HEK293T (cell line): ENCODE results near the gene TTC13.
"Not testable (repeated sequence)": the region's sequence is repeated elsewhere in the genome, so short reads cannot be mapped to it uniquely, and the experiment has no call there.

Experiments used
- CTCF ChIA-PET: fragments of 350-600 bp; formaldehyde crosslinking; extraction: SDS; loops from one replicate; lab custom pipeline; 2021; ENCODE audit warnings: antibody characterized with exemption, inconsistent platforms; lab: Yijun Ruan, JAX
- POLR2A ChIA-PET: fragments of 350-600 bp; formaldehyde crosslinking; extraction: SDS; loops from one replicate; lab custom pipeline; 2020; ENCODE audit warnings: antibody characterized with exemption, inconsistent platforms; lab: Yijun Ruan, JAX
- DNase-seq: peaks from one replicate; pipeline ENCODE4 v3.0.0; 2012; ENCODE audit warnings: mixed read lengths; ENCODE audit errors: extremely low spot score
- ARNT ChIP-seq: fragments of 450-650 bp; IDR thresholded peaks from 2 replicates; pipeline ENCODE4 v1.6.1; 2017; ENCODE audit warnings: mild to moderate bottlenecking
- BHLHE40 ChIP-seq: fragments of 450-650 bp; IDR thresholded peaks from 2 replicates; pipeline ENCODE4 v1.6.1; 2016; ENCODE audit warnings: mild to moderate bottlenecking, moderate library complexity, borderline replicate concordance
- CTBP1 ChIP-seq: fragments of 450-650 bp; IDR thresholded peaks from 2 replicates; pipeline ENCODE4 v1.6.1; 2016; ENCODE audit warnings: borderline replicate concordance
- ELF4 ChIP-seq: fragments of 450-650 bp; IDR thresholded peaks from 2 replicates; pipeline ENCODE4 v1.6.1; 2017; ENCODE audit warnings: antibody characterized with exemption
- FOXA1 ChIP-seq: fragments of 450-650 bp; IDR thresholded peaks from 2 replicates; pipeline ENCODE4 v1.6.1; 2016; ENCODE audit warnings: mild to moderate bottlenecking
- FOXK2 ChIP-seq: fragments of 450-650 bp; IDR thresholded peaks from 2 replicates; pipeline ENCODE4 v1.6.1; 2016; ENCODE audit warnings: mild to moderate bottlenecking
- FOXM1 ChIP-seq: fragments of 450-650 bp; IDR thresholded peaks from 2 replicates; pipeline ENCODE4 v1.6.1; 2017; ENCODE audit warnings: mild to moderate bottlenecking, borderline replicate concordance
- HDGF ChIP-seq: fragments of 450-650 bp; IDR thresholded peaks from 2 replicates; pipeline ENCODE4 v1.6.1; 2017; ENCODE audit warnings: antibody characterized with exemption, borderline replicate concordance
- L3MBTL2 ChIP-seq: fragments of 450-650 bp; conservative IDR thresholded peaks from 2 replicates; pipeline ENCODE4 v1.6.1; 2016; ENCODE audit warnings: mild to moderate bottlenecking
- LEF1 ChIP-seq: fragments of 450-650 bp; IDR thresholded peaks from 2 replicates; pipeline ENCODE4 v1.6.1; 2017; ENCODE audit warnings: mild to moderate bottlenecking, borderline replicate concordance
- NFRKB ChIP-seq: fragments of 450-650 bp; IDR thresholded peaks from 2 replicates; pipeline ENCODE4 v1.6.1; 2016; ENCODE audit warnings: mild to moderate bottlenecking, moderate library complexity
- PKNOX1 ChIP-seq: fragments of 450-650 bp; IDR thresholded peaks from 2 replicates; pipeline ENCODE4 v1.6.1; 2016
- SP1 ChIP-seq: fragments of 450-650 bp; IDR thresholded peaks from 2 replicates; pipeline ENCODE4 v1.6.1; 2017
- SUZ12 ChIP-seq: fragments of 450-650 bp; IDR thresholded peaks from 2 replicates; pipeline ENCODE4 v1.6.1; 2016; ENCODE audit warnings: mild to moderate bottlenecking
- TARDBP ChIP-seq: fragments of 450-650 bp; IDR thresholded peaks from 2 replicates; pipeline ENCODE4 v1.6.1; 2016
- ZNF384 ChIP-seq: fragments of 450-650 bp; IDR thresholded peaks from 2 replicates; pipeline ENCODE4 v1.6.1; 2016

The TTC13 gene

GRCh38 chr1:230994860-230995259 lies 16.2 kb upstream of the TTC13 start:
- CTCF ChIA-PET = interaction anchor here (0.7 kb wide), 1 partner anchor 216 kb away, joined by 3 read pairs; no protein-coding TSS in a partner anchor
- TF ChIP-seq CTBP1 (no peak), LEF1 (no peak), FOXK2 (no peak), TARDBP (no peak), BHLHE40 (no peak), HDGF (no peak), SP1 (no peak), NFRKB (no peak), L3MBTL2 (no peak), FOXM1 (no peak), SUZ12 (no peak), ELF4 (no peak), ZNF384 (no peak), PKNOX1 (no peak), FOXA1 (no peak)
- POLR2A ChIA-PET = interaction anchor here (1.2 kb wide), 1 partner anchor 17 kb away, joined by 4 read pairs; no protein-coding TSS in a partner anchor
- DNase-seq = no peak

GRCh38 chr1:230992100-230992774 lies 13.6 kb upstream of the TTC13 start:
- DNase-seq = no peak
- TF ChIP-seq TARDBP = no peak
- POLR2A ChIA-PET = interaction anchor here (2.0 kb wide), 1 partner anchor 14 kb away, joined by 7 read pairs; the partner anchor contains the start of genes ARV1 and TTC13
- CTCF ChIA-PET = interaction anchor here (0.6 to 1.1 kb wide), 4 partner anchors 9 to 428 kb away, joined by 4 to 7 read pairs (median 5); no protein-coding TSS in a partner anchor

- ChIA-PET POLR2A (no interaction called here), CTCF (no interaction called here)
- no peak for TF ChIP-seq FOXK2
- TF ChIP-seq SP1 = no peak
- TF ChIP-seq NFRKB = no peak
- TF ChIP-seq L3MBTL2 = no peak
- no peak for TF ChIP-seq ARNT
- TF ChIP-seq ZNF384 = no peak
- DNase-seq = no peak
Measured at GRCh38 chr1:230987448-230987847, 8.8 kb upstream of the TTC13 start.

GRCh38 chr1:230986976-230987375 lies 8.3 kb upstream of the TTC13 start:
- POLR2A ChIA-PET = no interaction called here
- no peak for DNase-seq
- TF ChIP-seq L3MBTL2 = no peak
- TF ChIP-seq NFRKB = no peak
- no peak for TF ChIP-seq FOXA1
- no peak for TF ChIP-seq SP1
- TF ChIP-seq FOXK2 = no peak
- CTCF ChIA-PET = no interaction called here

GRCh38 chr1:230985711-230986110 lies 7.0 kb upstream of the TTC13 start:
- CTCF ChIA-PET = interaction anchor here (0.5 to 0.7 kb wide), 2 partner anchors 36 to 236 kb away, joined by 5 to 9 read pairs; no protein-coding TSS in a partner anchor
- TF ChIP-seq ZNF384 = no peak
- POLR2A ChIA-PET = no interaction called here
- DNase-seq = no peak

- POLR2A ChIA-PET, DNase-seq: not testable (repeated sequence)
- CTCF ChIA-PET = interaction anchor here (0.5 to 0.7 kb wide), 2 partner anchors 37 to 237 kb away, joined by 5 to 9 read pairs; no protein-coding TSS in a partner anchor
Measured at GRCh38 chr1:230984622-230985515, 6.2 kb upstream of the TTC13 start.

- TF ChIP-seq PKNOX1 (no peak), HDGF (no peak), BHLHE40 (no peak), ZNF384 (no peak), FOXA1 (no peak), LEF1 (no peak), SUZ12 (no peak), FOXM1 (no peak), ELF4 (no peak), FOXK2 (no peak), TARDBP (no peak), SP1 (no peak), CTBP1 (no peak)
- ChIA-PET CTCF (no interaction called here), POLR2A (no interaction called here)
- DNase-seq = no peak
Measured at GRCh38 chr1:230983811-230984210, 5.2 kb upstream of the TTC13 start.
